H9 (cell line): Measurements from ENCODE around the gene TCEA2. TPM values are rescaled to one million over a fixed set of nuclear protein-coding genes. Genes with fewer than 3 reads are reported as not detected.

Experiments used
- DNase-seq: peaks from one replicate; pipeline ENCODE4 v3.0.0-alpha.2; 2017
- H2AFZ ChIP-seq: one replicate; pipeline ENCODE4 v1.6.1; 2013; ENCODE audit warnings: mild to moderate bottlenecking, low read length, control low read depth, moderate library complexity
- H2AK5ac ChIP-seq: 2 replicates; pipeline ENCODE4 v1.6.1; 2013; ENCODE audit warnings: low read length, control low read depth, mixed read lengths; ENCODE audit not compliant: insufficient read length
- H2BK120ac ChIP-seq: one replicate; pipeline ENCODE4 v1.6.1; 2013; ENCODE audit warnings: low read depth, mild to moderate bottlenecking, low read length, control low read depth, inconsistent platforms; ENCODE audit not compliant: poor library complexity, severe bottlenecking
- H2BK12ac ChIP-seq: 2 replicates; pipeline ENCODE4 v1.6.1; 2013; ENCODE audit warnings: low read length, control low read depth, mixed read lengths, low read depth; ENCODE audit not compliant: insufficient read length
- H2BK15ac ChIP-seq: 2 replicates; pipeline ENCODE4 v1.6.1; 2013; ENCODE audit warnings: low read depth, low read length, control low read depth
- H2BK20ac ChIP-seq: one replicate; pipeline ENCODE4 v1.6.1; 2013; ENCODE audit warnings: low read depth, mild to moderate bottlenecking, low read length, control low read depth, inconsistent platforms; ENCODE audit not compliant: poor library complexity, severe bottlenecking
- H2BK5ac ChIP-seq: 2 replicates; pipeline ENCODE4 v1.6.1; 2013; ENCODE audit warnings: low read length, control low read depth, mixed read lengths; ENCODE audit not compliant: insufficient read length
- H3K14ac ChIP-seq: 2 replicates; pipeline ENCODE4 v1.6.1; 2013; ENCODE audit warnings: low read length, control low read depth; ENCODE audit not compliant: insufficient read depth
- H3K18ac ChIP-seq: 2 replicates; pipeline ENCODE4 v1.6.1; 2013; ENCODE audit warnings: low read depth, mild to moderate bottlenecking, mixed read lengths, low read length, control low read depth; ENCODE audit not compliant: insufficient read length
- H3K23ac ChIP-seq: 2 replicates; pipeline ENCODE4 v1.6.1; 2013; ENCODE audit warnings: low read length, control low read depth, mixed read lengths, low read depth; ENCODE audit not compliant: insufficient read length
- H3K23me2 ChIP-seq: 2 replicates; pipeline ENCODE4 v1.6.1; 2013; ENCODE audit warnings: low read depth, mild to moderate bottlenecking, mixed read lengths, low read length, control low read depth; ENCODE audit not compliant: insufficient read length, poor library complexity, severe bottlenecking
- H3K27ac ChIP-seq: 2 replicates; pipeline ENCODE4 v1.5.1; 2013; ENCODE audit warnings: low read length, control low read depth, mixed read lengths, low read depth; ENCODE audit not compliant: insufficient read length
- H3K27me3 ChIP-seq: 2 replicates; pipeline ENCODE4 v1.6.1; 2013; ENCODE audit warnings: low read length, control low read depth, inconsistent platforms; ENCODE audit not compliant: insufficient read depth
- H3K4ac ChIP-seq: 2 replicates; pipeline ENCODE4 v1.6.1; 2013; ENCODE audit warnings: low read depth, mild to moderate bottlenecking, control low read depth, inconsistent platforms, low read length, moderate library complexity
- H3K4me1 ChIP-seq: 2 replicates; pipeline ENCODE4 v1.6.1; 2013; ENCODE audit warnings: low read length, control low read depth, inconsistent platforms; ENCODE audit not compliant: insufficient read depth
- H3K4me2 ChIP-seq: 2 replicates; pipeline ENCODE4 v1.6.1; 2013; ENCODE audit warnings: low read length, control low read depth, mixed read lengths; ENCODE audit not compliant: insufficient read length, insufficient read depth
- H3K56ac ChIP-seq: 2 replicates; pipeline ENCODE4 v1.6.1; 2013; ENCODE audit warnings: low read depth, mild to moderate bottlenecking, mixed read lengths, low read length, control low read depth; ENCODE audit not compliant: insufficient read length
- H3K79me1 ChIP-seq: 2 replicates; pipeline ENCODE4 v1.6.1; 2013; ENCODE audit warnings: low read depth, mild to moderate bottlenecking, moderate library complexity, low read length, control low read depth, inconsistent platforms; ENCODE audit not compliant: insufficient read depth, poor library complexity, severe bottlenecking
- H3K79me2 ChIP-seq: 2 replicates; pipeline ENCODE4 v1.6.1; 2013; ENCODE audit warnings: low read length, control low read depth, inconsistent platforms; ENCODE audit not compliant: insufficient read depth
- H3K9ac ChIP-seq: 2 replicates; pipeline ENCODE4 v1.6.1; 2013; ENCODE audit warnings: low read length, control low read depth, mixed read lengths; ENCODE audit not compliant: insufficient read length; ENCODE audit errors: extremely low read depth
- H3K9me3 ChIP-seq: one replicate; pipeline ENCODE4 v1.6.1; 2013; ENCODE audit warnings: low read depth, low read length, inconsistent platforms; ENCODE audit not compliant: control insufficient read depth
- H3T11ph ChIP-seq: one replicate; pipeline ENCODE4 v1.6.1; 2013; ENCODE audit warnings: mild to moderate bottlenecking, low read length, control low read depth, inconsistent platforms
- H4K20me1 ChIP-seq: one replicate; pipeline ENCODE4 v1.6.1; 2013; ENCODE audit not compliant: control insufficient read depth, insufficient read length, insufficient read depth
- H4K5ac ChIP-seq: 2 replicates; pipeline ENCODE4 v1.6.1; 2013; ENCODE audit warnings: low read depth, mild to moderate bottlenecking, mixed read lengths, low read length, control low read depth; ENCODE audit not compliant: insufficient read length
- H4K8ac ChIP-seq: replicated peaks from 2 replicates; pipeline ENCODE4 v1.6.1; 2013; ENCODE audit warnings: low read length, control low read depth, mixed read lengths, low read depth; ENCODE audit not compliant: insufficient read length
- H4K91ac ChIP-seq: 2 replicates; pipeline ENCODE4 v1.6.1; 2013; ENCODE audit warnings: low read depth, mild to moderate bottlenecking, moderate library complexity, mixed read lengths, low read length, control low read depth; ENCODE audit not compliant: insufficient read length
- H3K27ac Mint-ChIP-seq, 3 experiments: 2 replicates in 2 of 3; 3 replicates in 1 of 3; pipeline ENCODE4 v1.8.0; 2020 to 2021; ENCODE audit warnings: mixed read lengths in 3 of 3, mild to moderate bottlenecking in 1 of 3, moderate library complexity in 1 of 3
- H3K27me3 Mint-ChIP-seq: 2 replicates; pipeline ENCODE4 v1.8.0; 2021; ENCODE audit warnings: low read depth, mild to moderate bottlenecking, moderate library complexity, mixed read lengths
- H3K36me3 Mint-ChIP-seq, 3 experiments: 2 replicates in 2 of 3; 3 replicates in 1 of 3; pipeline ENCODE4 v1.8.0; 2020 to 2021; ENCODE audit warnings: low read depth in 3 of 3, mixed read lengths in 3 of 3; ENCODE audit not compliant: insufficient read depth in 1 of 3
- H3K4me1 Mint-ChIP-seq, 2 experiments: 2 replicates each; pipeline ENCODE4 v1.8.0; 2020; ENCODE audit warnings: mixed read lengths in 2 of 2
- H3K4me3 Mint-ChIP-seq, 2 experiments: 2 replicates in 1 of 2; 3 replicates in 1 of 2; pipeline ENCODE4 v1.8.0; 2020 to 2021; ENCODE audit warnings: mild to moderate bottlenecking in 2 of 2, mixed read lengths in 2 of 2, moderate library complexity in 1 of 2
- H3K9me3 Mint-ChIP-seq, 2 experiments: 2 replicates in 1 of 2; 3 replicates in 1 of 2; pipeline ENCODE4 v1.8.0; 2020; ENCODE audit warnings: mild to moderate bottlenecking in 2 of 2, mixed read lengths in 2 of 2, moderate library complexity in 1 of 2
- CTCF ChIP-seq: fragments of 200-600 bp; sonication (generic); conservative IDR thresholded peaks from 3 replicates; pipeline ENCODE4 v1.8.0; 2021; ENCODE audit warnings: antibody characterized with exemption, mild to moderate bottlenecking
- WGBS: extraction: QIAGEN DNeasy Blood & Tissue Kit; methylation state at CpG from one replicate; pipeline ENCODE4 v1.1.7; 2013; ENCODE audit warnings: missing lambda C conversion rate, low lambda C conversion rate, mixed read lengths; ENCODE audit not compliant: insufficient read length; ENCODE audit errors: extremely low coverage; 5-methylcytosine and 5-hydroxymethylcytosine counted together
- total RNA-seq: library from RNA; stranded (reverse); gene quantifications from 2 replicates; pipeline ENCODE4 v1.2.1, GENCODE V29; 2021

Gene TCEA2
- total RNA-seq, 1 experiment from 2014 or later: 51.7 TPM

- no peak overlapping the region for H3K18ac ChIP-seq
- no peaks in the 10 kb centered on the region for H4K20me1 ChIP-seq
- Mint-ChIP-seq H3K4me3 (peak overlapping the region; percentile 77 to 84), H3K4me1 (peaks cover 34 to 41% of the 10 kb centered on the region in 2 experiments), H3K9me3 (no peaks in the 10 kb centered on the region; a peak in 1 of 5 replicates), H3K36me3 (no peaks in the 10 kb centered on the region; a peak in 1 of 7 replicates), H3K27me3 (peaks cover 5% of the 10 kb centered on the region), H3K27ac (no peak overlapping the region)
- H3K4ac ChIP-seq: no peak overlapping the region
- no peak overlapping the region for H2AK5ac ChIP-seq
- H3K56ac ChIP-seq: no peak overlapping the region
- H2AFZ ChIP-seq: no peak overlapping the region
- H3K4me2 ChIP-seq: peak overlapping the region; percentile 49
- no peak for TF ChIP-seq CTCF
- no peak overlapping the region for H2BK15ac ChIP-seq
- H3K27me3 ChIP-seq: no peaks in the 10 kb centered on the region
- H3K9me3 ChIP-seq: no peaks in the 10 kb centered on the region
- no peak overlapping the region for H2BK20ac ChIP-seq
- no peaks in the 10 kb centered on the region for H3K79me1 ChIP-seq
- no peak overlapping the region for H2BK120ac ChIP-seq
- peaks cover 6% of the 10 kb centered on the region for H3K23me2 ChIP-seq
- DNase-seq: no peak
- H3K4me1 ChIP-seq: peaks cover 1% of the 10 kb centered on the region; the same call in 1 of the 2 replicates
- no peak overlapping the region for H4K5ac ChIP-seq
- no peak overlapping the region for H2BK5ac ChIP-seq
- H4K8ac ChIP-seq: no peak overlapping the region
- H3K27ac ChIP-seq: no peak overlapping the region
- no peak overlapping the region for H3K14ac ChIP-seq
- H3K23ac ChIP-seq: no peak overlapping the region
- WGBS: no CpG with 5 or more reads among the region's 5 CpGs
- no peak overlapping the region for H2BK12ac ChIP-seq
- H4K91ac ChIP-seq: no peak overlapping the region
- no peak overlapping the region for H3T11ph ChIP-seq
- no peak overlapping the region for H3K9ac ChIP-seq
- H3K79me2 ChIP-seq: no peaks in the 10 kb centered on the region
Measured at GRCh38 chr20:64062276-64062595, 762 bp upstream of the TCEA2 start.
